Thyroid gland (tissue), 4 donors: ENCODE results near the gene CD22. TPM values are rescaled to one million over a fixed set of nuclear protein-coding genes. Genes with fewer than 3 reads are reported as not detected.

ENCODE experiments used
- DNase-seq, 2 donors: peaks; one replicate each; pipeline ENCODE4 v3.0.0-alpha.2; 2019
- H3K27ac ChIP-seq, 3 donors: fragments of 200-600 bp; sonication (generic); 1 replicate in 2 of 3; 2 replicates in 1 of 3; pipeline ENCODE4 v1.5.1; 2016 to 2019; ENCODE audit warnings: mild to moderate bottlenecking in 1 of 3, moderate library complexity in 1 of 3
- H3K27me3 ChIP-seq: fragments of 200-600 bp; sonication (generic); one replicate; pipeline ENCODE4 v1.5.1; 2019
- H3K36me3 ChIP-seq, 2 donors: fragments of 200-600 bp; sonication (generic); one replicate each; pipeline ENCODE4 v1.5.1; 2016 to 2019
- H3K4me1 ChIP-seq, 2 donors: fragments of 200-600 bp; sonication (generic); one replicate each; pipeline ENCODE4 v1.5.1; 2017 to 2019
- H3K4me3 ChIP-seq, 3 donors: fragments of 200-600 bp; sonication (generic); replicated peaks in 1 of 3; 1 replicate in 2 of 3; 2 replicates in 1 of 3; pipeline ENCODE4 v1.5.1; 2016; ENCODE audit warnings: mild to moderate bottlenecking in 1 of 3
- H3K9me3 ChIP-seq: fragments of 200-600 bp; sonication (generic); one replicate; pipeline ENCODE4 v1.5.1; 2017
- CTCF ChIP-seq, 6 experiments: fragments of 200-600 bp in 3 of 6; fragments of 450-650 bp in 3 of 6; sonication (generic) in 3 of 6; IDR thresholded peaks; one replicate each; pipeline ENCODE4 v1.5.1; 2016 to 2019; ENCODE audit warnings: antibody characterized with exemption in 6 of 6, mild to moderate bottlenecking in 2 of 6, inconsistent platforms in 1 of 6, moderate library complexity in 1 of 6
- POLR2A ChIP-seq, 2 donors: fragments of 450-650 bp; IDR thresholded peaks; one replicate each; pipeline ENCODE4 v1.6.1; 2017; ENCODE audit warnings: antibody characterized with exemption in 2 of 2, mild to moderate bottlenecking in 2 of 2, moderate library complexity in 1 of 2
- WGBS, 2 donors: methylation state at CpG; one replicate each; pipeline ENCODE4 v1.1.5; 2017; 5-methylcytosine and 5-hydroxymethylcytosine counted together
- intact Hi-C: fragments of 100-400 bp; cut with DNase I; formaldehyde crosslinking; loops from one replicate; pipeline ENCODE4 v1.15.1; 2023
- total RNA-seq, 4 donors: library from RNA; depleted of rRNA; stranded (reverse); fragments of >200 nt; gene quantifications; one replicate each; pipeline ENCODE4 v1.2.3, GENCODE V29; 2016

The CD22 gene
- total RNA-seq, 4 donors from 2014 or later: 0.68 to 18.4 (median 2.0) TPM

- intact Hi-C loops: no loop called here
- no peaks in the 10 kb centered on the region for H3K36me3 ChIP-seq
- no peaks in the 10 kb centered on the region for H3K9me3 ChIP-seq
- DNase-seq: no peak
- WGBS, 2 donors: 86 to 90% methylated on average over 14 of the region's 14 CpGs
- no peak overlapping the region for H3K27ac ChIP-seq
- no peak overlapping the region for H3K4me3 ChIP-seq
- no peaks in the 10 kb centered on the region for H3K27me3 ChIP-seq
- no peaks in the 10 kb centered on the region for H3K4me1 ChIP-seq
- no peak for TF ChIP-seq CTCF (IDR thresholded peaks at IDR 0.05)
- TF ChIP-seq POLR2A (IDR thresholded peaks at IDR 0.05): no peak
These were observed 2.7 kb downstream of the CD22 start for GRCh38 chr19:35331551-35332214.

- H3K36me3 ChIP-seq: no peaks in the 10 kb centered on the region
- H3K9me3 ChIP-seq: no peaks in the 10 kb centered on the region
- no peak overlapping the region for H3K27ac ChIP-seq
- no peaks in the 10 kb centered on the region for H3K27me3 ChIP-seq
- intact Hi-C loops: no loop called here
- 64 to 82% methylated on average over 12 of the region's 12 CpGs for WGBS, 2 donors
- no peak for TF ChIP-seq POLR2A (IDR thresholded peaks at IDR 0.05)
- no peak for TF ChIP-seq CTCF (IDR thresholded peaks at IDR 0.05)
- no peak overlapping the region for H3K4me3 ChIP-seq
- no peak for DNase-seq
- H3K4me1 ChIP-seq: no peaks in the 10 kb centered on the region
These were observed 3.8 kb downstream of the CD22 start for GRCh38 chr19:35332817-35333216.

GRCh38 chr19:35334144-35334753 is 5.3 kb downstream of the CD22 start:
- WGBS, 2 donors: 82 to 90% methylated on average over 10 of the region's 10 CpGs
- no peak overlapping the region for H3K27ac ChIP-seq
- no peak for DNase-seq
- H3K4me3 ChIP-seq: no peak overlapping the region
- no peaks in the 10 kb centered on the region for H3K36me3 ChIP-seq
- H3K9me3 ChIP-seq: no peaks in the 10 kb centered on the region
- TF ChIP-seq CTCF (IDR thresholded peaks at IDR 0.05) (no peak), POLR2A (IDR thresholded peaks at IDR 0.05) (no peak)
- H3K4me1 ChIP-seq: no peaks in the 10 kb centered on the region
- H3K27me3 ChIP-seq: no peaks in the 10 kb centered on the region
- intact Hi-C loops: no loop called here

- Histone ChIP-seq H3K4me1 (no peaks in the 10 kb centered on the region), H3K27ac (no peak overlapping the region), H3K36me3 (no peaks in the 10 kb centered on the region), H3K4me3 (no peak overlapping the region), H3K9me3 (no peaks in the 10 kb centered on the region), H3K27me3 (no peaks in the 10 kb centered on the region)
- intact Hi-C loops: no loop called here
- 92 to 96% methylated on average over 16 to 21 of the region's 21 CpGs for WGBS, 2 donors
- TF ChIP-seq CTCF (IDR thresholded peaks at IDR 0.05) (no peak), POLR2A (IDR thresholded peaks at IDR 0.05) (no peak)
- no peak for DNase-seq
These were observed 7.4 kb downstream of the CD22 start for GRCh38 chr19:35336166-35336955.
